GM19025 (cell line): Measurements from ENCODE around the gene BDH1.
"Not testable (repeated sequence)": the region's sequence is repeated elsewhere in the genome, so short reads cannot be mapped to it uniquely, and the experiment has no call there.

ENCODE experiments used
- ATAC-seq: cut with Tn5 transposase; IDR thresholded peaks from one replicate; pipeline ENCODE4 v1.9.1; 2021; ENCODE audit warnings: mild to moderate bottlenecking, low read depth, moderate library complexity; ENCODE audit not compliant: unreplicated experiment

The BDH1 gene

DNA sequence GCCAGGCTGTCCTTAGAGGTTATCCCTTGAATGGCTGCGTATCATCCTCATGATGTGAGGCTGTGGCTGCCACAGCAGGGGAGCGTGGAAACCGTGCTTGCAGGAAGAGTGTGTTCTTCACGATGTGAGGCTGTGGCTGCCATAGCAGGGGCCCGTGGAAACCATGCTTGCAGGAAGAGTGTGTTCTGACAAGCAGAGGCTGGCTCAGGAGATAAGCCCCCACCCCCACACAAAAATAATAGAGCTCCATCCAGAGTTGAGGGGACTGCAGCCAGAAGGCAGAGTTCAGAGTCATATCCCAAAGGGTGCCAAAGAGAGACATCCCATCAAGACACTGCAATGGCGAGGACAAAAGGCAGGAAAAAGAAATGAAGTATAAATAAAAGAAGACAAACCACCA, 22.6 kb upstream of the BDH1 start:
- ATAC-seq, result no peak

DNA sequence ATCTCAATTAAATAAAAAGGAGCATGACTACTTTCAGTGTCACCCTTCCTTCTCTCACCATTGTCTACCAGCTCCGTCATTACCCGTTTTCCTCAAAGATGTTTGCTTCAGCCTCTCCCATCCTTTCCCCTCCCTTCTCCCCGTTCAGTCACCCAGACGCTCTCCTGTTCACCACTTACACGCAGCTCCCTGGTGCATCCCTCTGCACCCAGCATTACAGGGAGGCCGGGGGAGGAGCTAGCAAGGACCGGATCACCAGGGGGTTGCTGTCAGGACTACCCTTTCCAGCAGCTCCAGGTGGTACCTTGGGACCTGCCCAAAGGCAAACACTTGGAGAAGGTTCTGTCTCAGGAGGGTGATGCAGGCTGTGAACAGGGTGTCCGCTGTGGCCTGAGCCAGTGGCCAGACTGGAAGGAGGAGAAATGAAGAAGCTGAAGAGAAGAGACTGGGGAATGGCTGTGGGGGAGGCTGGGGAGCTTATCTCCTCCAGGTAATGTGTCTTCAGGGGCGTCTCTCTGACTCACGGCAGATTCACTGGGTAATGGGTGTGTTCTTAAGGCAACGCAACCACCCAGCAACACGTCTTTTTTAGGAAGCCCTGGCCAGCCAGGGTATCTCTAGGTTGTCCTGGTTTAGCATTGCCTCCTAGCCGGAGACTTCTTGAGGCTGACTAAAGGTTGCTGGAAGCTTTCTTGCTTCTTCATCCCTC, 21.8 kb upstream of the BDH1 start:
- no peak for ATAC-seq

DNA sequence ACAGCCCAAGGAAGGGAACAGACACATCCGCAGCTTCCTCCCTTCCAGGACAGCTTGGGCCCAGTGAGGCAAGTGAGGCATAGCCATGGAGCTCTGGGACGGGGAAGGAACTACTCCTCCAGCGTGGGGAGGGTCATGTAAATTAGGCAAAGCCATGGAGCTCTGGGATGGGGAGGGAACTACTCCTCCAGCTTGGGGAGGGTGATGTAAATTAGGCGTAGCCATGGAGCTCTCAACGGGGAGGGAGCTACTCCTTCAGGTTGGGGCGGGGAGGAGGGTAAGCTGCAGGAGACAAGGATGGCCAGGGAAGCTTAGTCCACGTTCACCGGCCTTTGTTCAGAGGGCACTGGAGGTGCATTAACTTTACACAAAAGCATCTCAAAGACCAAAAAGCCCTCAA, 21.1 kb upstream of the BDH1 start:
- ATAC-seq, result no peak

DNA sequence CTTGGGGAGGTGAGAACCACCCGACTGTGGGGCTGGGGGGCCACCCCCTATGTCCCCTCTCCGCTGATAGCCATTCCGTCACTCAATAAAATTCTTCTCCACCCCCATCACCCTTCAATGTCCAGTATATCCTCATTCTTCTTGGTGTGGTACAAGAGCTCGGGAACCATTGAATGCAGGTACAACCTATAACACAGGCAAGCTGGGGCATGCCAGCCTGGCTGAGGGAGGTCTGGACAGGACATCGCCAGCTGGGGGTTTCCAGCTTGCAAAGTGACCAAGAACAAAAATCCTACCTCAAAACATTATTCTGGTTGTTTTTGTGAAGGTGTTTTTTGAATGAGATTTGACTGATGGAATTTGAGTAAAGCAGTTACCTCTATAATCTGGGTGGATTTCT, 19.6 kb upstream of the BDH1 start:
- no peak for ATAC-seq

DNA sequence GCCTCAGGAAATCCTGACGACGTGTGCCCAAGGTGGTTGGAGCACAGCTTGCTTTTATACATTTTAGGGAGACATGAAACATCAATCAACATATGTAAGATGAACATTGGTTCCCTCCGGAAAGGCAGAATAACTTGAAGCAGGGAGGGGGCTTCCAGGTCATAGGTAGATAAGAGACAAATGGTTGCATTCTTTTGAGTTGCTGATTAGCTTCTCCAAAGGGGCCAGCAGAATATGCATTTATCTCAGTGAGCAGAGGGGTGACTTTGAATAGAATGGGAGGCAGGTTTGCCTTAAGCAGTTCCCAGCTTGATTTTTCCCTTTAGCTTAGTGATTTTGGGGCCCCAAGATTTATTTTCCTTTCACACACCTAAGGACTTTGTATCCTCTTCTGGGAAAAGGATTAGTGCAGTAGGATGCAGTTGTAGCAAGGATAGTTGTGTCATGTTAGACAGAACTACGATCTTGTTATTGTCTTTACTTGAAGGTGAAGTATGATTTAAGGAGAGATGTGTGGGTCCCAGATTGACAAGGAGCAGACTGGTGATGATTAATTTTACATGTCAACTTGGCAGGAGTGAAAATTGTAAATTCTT, 18.7 kb upstream of the BDH1 start:
- not testable (repeated sequence) for ATAC-seq

DNA sequence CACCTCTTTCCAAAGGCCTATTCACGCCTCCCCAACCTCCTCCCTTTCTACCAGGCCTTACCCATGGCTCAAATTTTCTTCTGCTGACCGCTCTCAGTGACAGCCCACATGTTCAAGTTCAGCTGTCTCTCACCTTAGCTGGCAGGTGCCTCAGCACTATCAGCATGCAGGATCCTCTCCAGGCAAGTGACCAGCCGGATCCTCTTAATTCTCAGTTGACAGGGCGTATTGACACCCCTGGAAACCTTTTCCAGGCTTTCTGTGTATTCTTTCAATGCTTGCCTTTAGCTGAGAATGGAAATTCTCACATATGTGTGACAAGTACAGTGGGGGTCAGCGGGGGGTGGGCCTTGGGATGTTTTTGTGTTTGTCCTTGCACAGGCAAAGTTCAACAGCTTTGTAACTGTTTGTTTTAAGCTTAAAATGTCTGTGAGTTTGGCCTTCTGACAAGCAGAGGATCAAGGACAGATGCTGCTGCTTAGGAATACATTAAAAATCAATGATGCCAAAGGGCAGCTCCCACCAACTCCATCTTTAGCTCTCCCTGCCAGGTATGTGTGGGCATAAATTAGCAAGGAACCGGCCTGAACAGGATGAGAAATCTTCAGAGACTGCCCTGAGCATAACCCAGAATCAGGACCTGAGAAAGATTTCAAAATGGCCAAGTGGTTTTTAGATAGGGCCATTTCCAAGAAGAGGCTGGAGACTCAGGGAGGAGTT, 17.4 kb upstream of the BDH1 start:
- no peak for ATAC-seq

DNA sequence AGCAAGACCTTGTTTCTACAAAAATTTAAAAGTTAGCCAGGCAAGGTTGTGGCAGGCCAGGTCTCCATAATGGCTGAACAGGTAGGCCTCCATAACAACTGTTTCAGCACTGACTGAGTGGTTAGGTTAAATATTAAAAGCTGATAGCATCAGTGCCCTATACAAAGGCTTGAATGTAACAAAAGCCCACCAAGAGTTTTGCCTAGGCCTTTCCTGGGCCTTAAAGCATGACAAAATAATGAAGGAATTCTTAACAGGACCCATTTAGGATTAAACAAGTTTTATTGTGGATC, 16.1 kb upstream of the BDH1 start:
- ATAC-seq, result not testable (repeated sequence)

DNA sequence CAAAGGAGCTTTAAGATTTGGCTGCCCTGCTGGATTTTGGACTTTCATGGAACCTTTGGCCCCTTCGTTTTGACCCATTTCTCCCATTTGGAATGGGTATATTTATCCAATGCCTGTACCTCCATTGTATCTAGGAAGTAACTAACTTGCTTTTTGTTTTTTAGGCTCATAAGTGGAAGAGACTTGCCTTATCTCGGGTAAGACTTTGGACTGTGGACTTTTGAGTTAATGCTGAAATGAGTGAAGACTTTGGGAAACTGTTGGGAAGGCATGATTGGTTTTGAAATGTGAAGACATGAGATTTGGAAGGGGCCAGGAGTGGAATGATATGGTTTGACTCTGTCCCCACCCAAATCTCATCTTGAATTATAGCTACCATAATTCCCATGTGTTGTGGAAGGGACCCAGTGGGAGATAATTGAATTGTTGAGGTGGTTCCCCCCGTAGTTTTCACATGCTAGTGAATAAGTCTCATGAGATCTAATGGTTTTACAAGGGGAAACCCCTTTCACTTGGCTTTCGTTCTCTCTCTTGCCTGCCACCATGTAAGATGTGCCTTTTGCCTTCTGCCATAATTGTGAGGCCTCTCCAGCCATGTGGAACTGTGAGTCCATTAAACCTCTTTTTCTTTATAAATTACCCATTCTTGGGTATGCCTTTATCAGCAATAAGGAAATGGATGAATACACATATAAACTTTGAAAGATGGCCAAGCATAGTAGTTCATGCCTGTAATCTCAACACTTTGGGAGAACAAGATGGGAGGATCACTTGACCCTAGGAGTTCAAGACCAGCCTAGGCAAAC, 15.5 kb upstream of the BDH1 start:
- ATAC-seq, result not testable (repeated sequence)

DNA sequence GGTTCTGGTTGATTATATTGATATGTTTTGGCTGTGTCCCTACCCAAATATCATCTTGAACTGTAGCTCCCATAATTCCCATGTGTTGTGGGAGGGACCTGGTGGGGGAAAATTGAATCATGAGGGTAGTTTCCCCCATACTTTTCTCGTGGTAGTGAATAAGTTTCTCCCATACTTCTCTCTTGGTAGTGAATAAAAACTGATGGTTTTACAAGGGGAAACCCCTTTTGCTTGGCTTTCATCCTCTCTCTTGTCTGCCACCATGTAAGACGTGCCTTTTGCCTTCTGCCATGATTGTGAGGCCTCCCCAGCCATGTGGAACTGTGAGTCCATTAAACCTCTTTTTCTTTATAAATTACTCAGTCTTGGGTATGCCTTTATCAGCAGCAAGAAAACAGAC, 13.7 kb upstream of the BDH1 start:
- ATAC-seq, result not testable (repeated sequence)

DNA sequence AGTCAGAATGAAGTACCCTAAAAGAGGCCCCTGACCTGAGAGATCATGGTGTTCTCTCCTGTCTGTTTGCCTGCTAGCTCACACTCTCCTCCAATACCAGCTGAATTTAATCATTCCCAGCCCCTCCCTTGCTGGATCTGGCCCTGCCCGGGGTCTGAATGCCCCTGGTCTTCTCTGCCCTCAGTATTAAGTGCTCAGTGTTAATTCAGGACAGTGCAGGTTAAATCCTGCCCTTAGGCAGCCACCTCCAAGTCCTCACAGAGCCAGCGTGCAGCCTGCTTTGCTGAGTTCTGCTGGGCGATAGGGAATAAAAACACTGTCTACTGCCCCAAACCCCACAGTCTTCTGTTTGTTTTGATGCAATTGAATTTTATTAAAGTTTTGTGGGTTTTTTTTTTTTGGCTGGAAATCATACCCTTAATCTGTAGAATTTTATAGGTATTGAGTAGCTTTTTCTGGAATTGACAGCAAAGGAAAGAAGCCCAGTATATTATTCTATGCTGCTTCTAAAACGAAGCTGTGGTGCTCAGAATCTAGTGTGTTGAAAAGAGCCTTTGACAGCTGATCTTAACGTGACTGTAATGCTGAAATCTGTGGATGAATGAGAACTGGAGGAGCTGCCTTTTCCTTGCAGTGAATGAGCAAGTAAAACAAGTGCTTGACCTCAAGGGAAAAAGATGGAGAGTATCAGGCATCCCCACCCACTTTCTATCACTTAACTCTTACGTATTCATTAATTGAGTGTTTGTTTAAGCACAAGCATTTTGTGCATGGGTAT, 12.3 kb upstream of the BDH1 start:
- ATAC-seq, result no peak

DNA sequence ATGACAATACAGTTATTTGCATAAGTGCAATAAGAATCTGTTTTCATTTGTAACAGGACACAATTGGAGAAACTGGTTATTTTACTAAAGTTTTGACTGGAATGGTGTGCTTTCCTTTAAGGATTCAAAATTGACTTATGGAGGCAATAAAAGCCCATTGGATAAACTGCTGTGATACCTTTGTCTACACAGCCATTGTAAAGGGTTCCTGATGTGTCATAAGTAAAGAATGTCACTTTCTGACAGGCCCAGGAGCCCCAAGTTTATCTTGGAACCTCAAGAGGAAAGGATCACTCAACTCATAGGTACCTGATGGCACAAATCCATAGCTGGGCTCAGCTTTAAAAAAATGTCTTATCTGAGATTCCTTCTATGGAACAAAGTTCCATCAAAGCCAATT, 10.4 kb upstream of the BDH1 start:
- not testable (repeated sequence) for ATAC-seq

DNA sequence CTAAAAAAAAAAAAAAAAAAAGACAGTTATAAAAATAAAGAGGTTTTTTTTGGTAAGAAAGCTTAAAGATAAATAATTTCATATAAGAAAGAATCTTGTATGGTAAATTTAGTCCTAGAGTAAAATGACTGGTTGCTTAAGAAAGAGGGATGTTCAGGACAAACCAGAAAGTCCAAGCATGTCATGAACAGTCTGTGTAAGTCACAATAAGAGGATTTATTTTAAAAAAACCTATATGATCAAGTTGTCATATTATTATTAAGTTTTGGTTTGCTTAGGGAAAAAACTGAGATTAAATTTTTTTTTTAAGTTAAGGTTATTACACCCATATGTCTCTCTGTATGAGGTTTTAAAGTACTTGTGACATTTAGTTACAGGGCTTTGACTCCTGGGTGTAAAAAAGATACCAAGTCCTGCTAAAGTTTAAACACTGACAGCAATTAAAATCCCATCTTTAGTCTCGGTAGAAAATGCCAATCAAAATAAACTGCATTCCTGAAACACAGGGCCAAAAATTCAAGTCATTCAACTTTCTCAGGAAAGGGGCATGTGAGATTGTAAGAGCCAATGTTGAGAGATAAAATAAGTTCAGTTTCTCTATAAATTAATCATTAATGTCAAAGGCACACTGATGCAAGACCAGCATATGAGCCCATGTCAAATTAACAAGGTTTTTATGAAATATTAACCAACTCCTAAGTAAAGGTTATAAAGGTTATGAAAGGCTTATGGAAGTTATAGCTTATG, 8.5 kb upstream of the BDH1 start:
- ATAC-seq, result no peak

DNA sequence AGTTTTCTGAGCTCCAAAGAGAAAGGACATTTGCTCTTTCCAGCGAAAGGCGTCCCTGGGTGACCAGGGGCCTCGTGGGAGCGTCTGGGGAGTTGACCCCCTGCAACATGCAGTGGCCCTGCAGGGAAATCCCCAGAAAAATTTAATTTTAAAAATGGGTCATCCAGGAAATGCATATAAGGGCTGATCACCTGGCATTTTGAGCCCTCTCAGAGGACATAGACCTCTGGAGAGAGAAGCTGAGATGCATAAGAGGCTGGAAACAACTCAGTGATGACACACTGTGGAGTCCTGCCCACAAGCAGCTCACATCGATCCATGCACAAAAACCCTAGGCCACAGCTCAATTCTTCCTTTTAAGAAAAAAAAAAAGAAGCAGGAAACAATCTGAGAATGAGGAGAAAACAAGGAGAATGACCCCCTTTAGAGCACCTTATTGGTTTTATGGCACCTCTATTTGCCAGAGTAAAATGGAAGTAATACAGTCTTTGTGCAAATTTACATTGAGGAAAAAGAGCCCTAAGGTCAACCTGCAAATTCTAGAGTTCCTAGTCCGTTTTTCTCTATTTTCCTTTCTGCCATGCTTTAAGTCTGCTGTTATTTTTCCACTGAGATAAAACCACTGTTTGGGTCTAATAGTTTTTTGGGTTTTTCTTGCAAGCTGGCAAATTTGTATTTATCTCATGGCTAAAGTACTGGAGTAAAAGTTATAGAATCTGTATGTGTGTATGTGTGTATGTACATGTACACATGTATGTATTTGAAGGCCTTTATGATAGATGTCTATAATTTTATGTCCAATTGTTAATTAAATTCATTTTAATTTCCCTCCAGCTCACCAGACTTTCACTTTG, 6.9 kb upstream of the BDH1 start:
- ATAC-seq, result no peak

DNA sequence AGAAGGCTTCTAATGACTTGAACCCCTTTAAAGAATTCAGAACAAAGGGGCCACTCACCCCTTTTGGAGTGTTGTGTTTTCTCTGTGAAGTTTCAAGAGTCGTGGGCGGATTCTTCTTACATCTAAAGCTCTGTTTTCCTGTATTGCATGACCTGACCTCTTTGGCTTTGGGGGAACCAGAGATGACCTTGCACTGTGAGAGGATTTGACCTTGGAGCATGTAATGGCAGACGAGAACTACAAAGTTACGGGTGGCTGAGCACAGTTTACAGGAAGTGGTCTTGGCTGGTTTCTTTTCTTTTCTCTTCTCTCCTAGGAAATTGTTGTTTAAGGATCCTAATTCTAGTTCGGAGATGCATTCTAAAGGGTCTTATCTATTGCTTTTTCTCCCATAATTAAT, 6.2 kb upstream of the BDH1 start:
- ATAC-seq, result no peak

DNA sequence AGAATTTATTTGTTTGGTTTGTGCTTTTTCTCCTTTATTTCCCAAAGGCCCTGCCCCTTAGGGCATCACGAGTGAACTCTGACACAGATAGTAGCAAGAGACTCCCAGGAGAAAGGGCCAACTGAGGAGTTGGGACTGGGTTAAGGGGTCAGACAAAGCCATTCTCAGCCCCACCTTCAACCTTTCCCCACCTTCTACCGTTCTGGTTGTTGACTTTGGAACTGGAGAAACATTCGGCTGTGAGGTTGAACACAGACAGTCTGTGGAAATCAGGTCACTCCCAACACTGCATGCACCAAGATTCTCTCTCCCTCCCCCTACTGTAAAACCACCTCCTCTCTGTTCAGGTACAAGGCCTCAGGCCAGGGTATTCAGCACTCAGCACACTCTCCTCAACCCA, 3.9 kb upstream of the BDH1 start:
- no peak for ATAC-seq

DNA sequence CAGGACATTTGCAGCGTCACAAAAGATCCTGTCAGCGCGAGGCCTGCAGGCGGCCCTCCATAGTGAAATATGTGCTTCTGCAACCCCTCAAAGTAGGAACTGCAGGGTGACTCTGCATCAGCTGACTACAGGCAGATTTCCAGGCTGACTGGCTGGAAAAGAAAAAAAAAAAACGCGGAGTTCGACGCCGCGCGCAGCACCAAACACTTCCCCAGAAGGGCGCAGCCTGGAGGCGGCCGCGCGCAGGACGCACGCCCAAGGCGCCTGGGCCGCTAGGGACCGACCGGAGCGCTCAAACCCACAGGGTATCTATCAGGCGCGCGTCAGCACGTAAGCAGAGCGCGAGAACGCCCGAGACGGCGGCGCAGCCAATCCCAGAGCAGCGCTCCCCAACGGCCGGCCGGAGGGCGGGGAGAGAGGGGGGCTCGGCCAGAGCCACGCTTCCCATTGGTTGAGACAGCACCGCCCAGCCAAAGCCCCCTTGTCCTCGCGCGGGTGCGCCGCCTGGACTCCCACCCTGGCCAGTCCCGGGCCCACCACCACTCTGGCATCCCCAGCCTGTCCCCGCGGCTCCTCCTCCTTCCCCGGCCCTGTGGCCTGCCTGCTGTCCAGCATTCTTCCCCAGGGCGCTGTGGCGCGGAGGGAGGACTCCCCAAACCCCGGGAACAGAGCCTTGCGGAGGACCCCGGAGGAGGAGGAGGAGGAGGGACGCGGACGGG, 1.0 kb downstream of the BDH1 start:
- peak; percentile 97 for ATAC-seq

DNA sequence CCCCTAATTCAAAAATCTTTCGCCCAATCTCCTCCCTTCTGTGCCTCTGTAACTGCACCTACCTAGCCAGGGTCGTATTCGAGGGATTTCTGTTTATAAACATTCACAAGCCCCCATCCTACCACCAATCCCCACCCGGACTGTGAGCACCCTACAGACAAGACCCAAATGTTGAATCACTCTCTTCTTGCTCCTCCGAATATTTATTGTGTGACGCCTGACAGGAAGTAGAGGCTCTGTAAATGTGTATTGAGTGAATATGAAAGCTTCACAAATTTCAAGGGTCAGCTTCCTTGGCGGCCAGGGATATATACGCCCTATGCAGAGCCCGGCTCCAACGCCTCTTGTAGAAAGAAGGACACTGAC, 1.6 kb downstream of the BDH1 start:
- no peak for ATAC-seq

DNA sequence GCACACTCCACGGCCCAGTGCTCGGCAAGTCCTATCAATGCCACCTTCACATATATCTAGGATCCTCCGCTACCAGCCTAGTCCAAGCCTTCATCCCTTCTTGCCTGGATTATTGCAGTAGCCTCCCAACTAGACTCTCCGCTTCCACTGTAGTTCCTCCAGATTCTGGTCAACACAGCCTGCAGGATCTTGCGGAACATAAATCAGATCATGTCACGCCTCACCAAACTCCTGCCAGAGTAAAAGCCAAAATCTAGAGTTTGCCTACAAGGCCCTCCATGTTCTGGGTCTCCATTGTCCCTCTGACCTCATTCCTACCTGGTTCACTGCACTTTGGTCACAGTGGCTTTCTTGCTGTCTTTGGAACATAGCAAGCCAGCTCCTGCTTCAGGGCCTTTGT, 3.6 kb downstream of the BDH1 start:
- no peak for ATAC-seq
